NCI-H2227 treated with DMSO at 0.1 percent for 48 hours (cell line): Measurements from ENCODE around the gene KCNMA1.

Experiments
- DNase-seq: peaks from one replicate; lab custom pipeline; 2025; lab: John Stamatoyannopoulos, UW

The KCNMA1 gene

GRCh38 chr10:77446700-77447099, 190.9 kb downstream of the KCNMA1 start:
- DNase-seq: no peak

GRCh38 chr10:77445547-77445946, 192.1 kb downstream of the KCNMA1 start:
- DNase-seq: no peak

- DNase-seq: no peak
These were observed 193.6 kb downstream of the KCNMA1 start for GRCh38 chr10:77444041-77444440.

GRCh38 chr10:77442699-77443189, 194.9 kb downstream of the KCNMA1 start:
- no peak for DNase-seq

GRCh38 chr10:77441353-77442166, 196.0 kb downstream of the KCNMA1 start:
- no peak for DNase-seq

- no peak for DNase-seq
These were observed 201.2 kb downstream of the KCNMA1 start for GRCh38 chr10:77436257-77436975.

- DNase-seq: no peak
These were observed 204.1 kb downstream of the KCNMA1 start for GRCh38 chr10:77433546-77433945.

GRCh38 chr10:77431980-77432797, 205.4 kb downstream of the KCNMA1 start:
- no peak for DNase-seq

- DNase-seq: no peak
These were observed 206.4 kb downstream of the KCNMA1 start for GRCh38 chr10:77431209-77431611.

- DNase-seq: no peak
These were observed 207.1 kb downstream of the KCNMA1 start for GRCh38 chr10:77430530-77430929.

- DNase-seq: no peak
These were observed 208.8 kb downstream of the KCNMA1 start for GRCh38 chr10:77428691-77429395.

- DNase-seq: no peak
These were observed 213.4 kb downstream of the KCNMA1 start for GRCh38 chr10:77424257-77424656.

- DNase-seq: no peak
These were observed 214.9 kb downstream of the KCNMA1 start for GRCh38 chr10:77422491-77423338.

GRCh38 chr10:77421591-77421990, 216.0 kb downstream of the KCNMA1 start:
- DNase-seq: no peak

GRCh38 chr10:77420947-77421523, 216.6 kb downstream of the KCNMA1 start:
- no peak for DNase-seq

- DNase-seq: no peak
These were observed 217.6 kb downstream of the KCNMA1 start for GRCh38 chr10:77419979-77420378.

GRCh38 chr10:77419056-77419455, 218.6 kb downstream of the KCNMA1 start:
- no peak for DNase-seq

GRCh38 chr10:77417806-77418640, 219.6 kb downstream of the KCNMA1 start:
- DNase-seq: no peak

- DNase-seq: no peak
These were observed 220.2 kb downstream of the KCNMA1 start for GRCh38 chr10:77417359-77417758.
